CD1c-positive myeloid dendritic cell (primary cell): Measurements from ENCODE around the gene COLGALT1.
"Not testable (repeated sequence)": the region's sequence is repeated elsewhere in the genome, so short reads cannot be mapped to it uniquely, and the experiment has no call there.

Experiments
- DNase-seq: peaks from one replicate; pipeline ENCODE4 v3.0.0-alpha.2; 2016; ENCODE audit errors: extremely low spot score

The COLGALT1 gene

GRCh38 chr19:17532557-17532956, 22.9 kb upstream of the COLGALT1 start:
- no peak for DNase-seq

GRCh38 chr19:17534767-17535166, 20.7 kb upstream of the COLGALT1 start:
- no peak for DNase-seq

- no peak for DNase-seq
Measured at GRCh38 chr19:17536955-17537354, 18.5 kb upstream of the COLGALT1 start.

- no peak for DNase-seq
Measured at GRCh38 chr19:17538684-17539237, 16.7 kb upstream of the COLGALT1 start.

GRCh38 chr19:17539238-17540117, 16.0 kb upstream of the COLGALT1 start:
- DNase-seq, result peak; percentile 98

- no peak for DNase-seq
Measured at GRCh38 chr19:17540174-17540573, 15.3 kb upstream of the COLGALT1 start.

GRCh38 chr19:17541184-17541759, 14.2 kb upstream of the COLGALT1 start:
- no peak for DNase-seq

- DNase-seq, result no peak
Measured at GRCh38 chr19:17542042-17542441, 13.4 kb upstream of the COLGALT1 start.

GRCh38 chr19:17542793-17543582, 12.5 kb upstream of the COLGALT1 start:
- no peak for DNase-seq

GRCh38 chr19:17543986-17544385, 11.5 kb upstream of the COLGALT1 start:
- DNase-seq, result peak; percentile 57

GRCh38 chr19:17544418-17544817, 11.0 kb upstream of the COLGALT1 start:
- peak; percentile 31 for DNase-seq

- no peak for DNase-seq
Measured at GRCh38 chr19:17548145-17548544, 7.3 kb upstream of the COLGALT1 start.

- DNase-seq, result no peak
Measured at GRCh38 chr19:17549085-17549740, 6.2 kb upstream of the COLGALT1 start.

GRCh38 chr19:17550076-17550667, 5.3 kb upstream of the COLGALT1 start:
- DNase-seq, result no peak

- DNase-seq, result not testable (repeated sequence)
Measured at GRCh38 chr19:17552735-17553134, 2.7 kb upstream of the COLGALT1 start.

- no peak for DNase-seq
Measured at GRCh38 chr19:17553256-17553655, 2.2 kb upstream of the COLGALT1 start.

- DNase-seq, result no peak
Measured at GRCh38 chr19:17554968-17555479, 425 bp upstream of the COLGALT1 start.

- peak; percentile 89 for DNase-seq
Measured at GRCh38 chr19:17555929-17556813, 722 bp downstream of the COLGALT1 start.

GRCh38 chr19:17556995-17557394, 1.5 kb downstream of the COLGALT1 start:
- no peak for DNase-seq

GRCh38 chr19:17557466-17557865, 2.0 kb downstream of the COLGALT1 start:
- DNase-seq, result peak; percentile 78
